Glomerular endothelial cell (primary cell): ENCODE data around the gene PLAGL1. TPM values are rescaled to one million over a fixed set of nuclear protein-coding genes. Genes with fewer than 3 reads are reported as not detected.
"Not testable (repeated sequence)": the region's sequence is repeated elsewhere in the genome, so short reads cannot be mapped to it uniquely, and the experiment has no call there.

Experiments
- DNase-seq: peaks from one replicate; pipeline ENCODE4 v3.0.0-alpha.2; 2011; ENCODE audit warnings: low read depth, low spot score; ENCODE audit errors: extremely low read depth
- total RNA-seq: library from RNA; depleted of rRNA; stranded (reverse); fragments of >200 nt; gene quantifications from 2 replicates; pipeline ENCODE4 v1.2.3, GENCODE V29; 2015

The PLAGL1 gene, protein sequence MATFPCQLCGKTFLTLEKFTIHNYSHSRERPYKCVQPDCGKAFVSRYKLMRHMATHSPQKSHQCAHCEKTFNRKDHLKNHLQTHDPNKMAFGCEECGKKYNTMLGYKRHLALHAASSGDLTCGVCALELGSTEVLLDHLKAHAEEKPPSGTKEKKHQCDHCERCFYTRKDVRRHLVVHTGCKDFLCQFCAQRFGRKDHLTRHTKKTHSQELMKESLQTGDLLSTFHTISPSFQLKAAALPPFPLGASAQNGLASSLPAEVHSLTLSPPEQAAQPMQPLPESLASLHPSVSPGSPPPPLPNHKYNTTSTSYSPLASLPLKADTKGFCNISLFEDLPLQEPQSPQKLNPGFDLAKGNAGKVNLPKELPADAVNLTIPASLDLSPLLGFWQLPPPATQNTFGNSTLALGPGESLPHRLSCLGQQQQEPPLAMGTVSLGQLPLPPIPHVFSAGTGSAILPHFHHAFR
- 25.6 and 31.0 TPM in 2 replicates for total RNA-seq

DNA sequence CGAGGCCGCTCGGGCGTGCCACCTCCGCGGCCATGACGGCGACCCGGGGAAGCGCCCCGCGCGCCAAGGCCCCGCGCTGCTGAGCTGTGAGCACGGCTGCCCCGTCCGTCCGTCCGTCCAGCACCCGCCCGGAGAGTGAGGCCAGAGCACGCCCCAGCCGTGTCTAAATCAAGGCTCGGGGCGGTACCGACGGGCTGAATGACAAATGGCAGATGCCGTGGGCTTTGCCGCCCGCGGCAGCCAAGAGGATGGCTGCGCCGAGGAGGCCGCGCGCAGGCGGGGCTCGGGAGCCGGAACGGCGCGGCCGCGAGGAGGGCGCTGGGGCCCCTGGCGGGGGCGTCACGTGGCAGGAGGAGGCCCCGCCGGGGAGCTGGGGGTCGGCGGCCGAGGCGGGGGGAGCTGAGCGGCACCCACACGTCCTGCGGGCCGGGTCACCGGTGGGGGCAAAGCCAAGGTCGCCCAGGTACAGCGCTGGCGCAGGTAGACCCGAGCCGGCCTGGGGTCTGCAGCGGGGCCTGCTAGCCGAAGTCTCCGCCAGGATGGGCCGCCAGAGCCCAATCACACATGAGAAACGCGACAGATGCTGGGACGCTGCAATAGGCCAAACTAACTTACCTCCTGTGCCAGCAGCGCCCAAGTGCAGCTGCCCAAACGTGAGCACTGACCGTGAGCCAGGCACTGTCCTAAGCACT lies at the start of gene PLAGL1:
Gene PLAGL1, minus strand, starts transcription at position 140 of the 692 bp plus-strand sequence. CDS start 60,123 bp downstream, outside the sequence.
- DNase-seq = no peak

DNA sequence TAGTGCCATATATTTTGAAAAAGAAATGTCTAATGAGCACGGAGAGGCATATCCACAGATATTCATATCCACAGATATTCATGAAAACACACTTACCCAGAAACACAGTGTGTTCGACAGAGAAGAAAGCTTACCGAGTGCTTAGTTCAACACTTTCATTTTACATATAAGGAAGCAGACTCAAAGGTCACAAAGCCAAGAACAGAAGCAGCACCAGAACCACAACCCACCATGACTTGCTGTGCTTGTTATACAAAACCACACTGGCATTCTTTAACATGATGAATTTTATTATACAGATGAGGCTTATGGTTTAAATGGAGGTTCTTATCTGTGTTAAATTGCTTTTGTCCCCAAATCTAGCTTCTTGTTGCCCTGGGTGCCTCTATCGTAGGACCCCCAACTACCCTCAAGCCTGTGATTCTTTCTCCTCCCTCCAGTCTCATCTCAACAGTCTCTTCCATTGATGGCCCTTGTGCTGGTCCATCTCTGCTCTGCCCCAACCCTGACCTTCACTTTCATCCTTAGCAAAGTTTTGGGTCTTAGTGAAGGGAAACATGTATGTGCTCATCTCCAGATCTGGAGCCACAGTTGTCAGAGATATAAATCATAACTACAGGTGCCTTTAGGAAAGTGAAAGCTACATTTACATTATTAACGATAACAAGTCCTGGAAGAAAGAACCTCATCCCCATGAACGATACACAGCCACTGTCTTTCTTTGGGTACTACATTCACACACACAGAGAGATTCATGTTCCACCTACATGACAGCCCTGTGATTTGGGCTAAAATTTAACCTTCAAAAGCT lies 47.3 kb upstream of the PLAGL1 start:
- no peak for DNase-seq

DNA sequence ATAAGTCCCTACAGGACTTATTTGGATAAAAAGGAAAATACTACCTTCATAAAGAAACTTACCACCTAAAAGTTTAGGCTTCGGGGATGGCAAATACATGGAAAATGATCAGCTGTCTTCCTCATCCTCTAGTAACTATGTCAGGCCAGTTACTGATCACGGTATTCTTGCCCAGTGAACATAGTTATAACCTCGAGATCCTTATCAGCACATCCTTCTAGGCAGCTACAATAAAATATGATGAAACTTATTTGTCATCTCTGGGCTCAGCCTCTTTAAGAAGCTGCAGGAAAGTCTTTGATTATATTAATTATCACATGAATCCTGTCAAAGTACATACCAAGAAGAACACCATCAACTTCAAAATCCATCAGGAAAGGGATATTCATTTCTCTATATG lies 45.5 kb upstream of the PLAGL1 start:
- no peak for DNase-seq

DNA sequence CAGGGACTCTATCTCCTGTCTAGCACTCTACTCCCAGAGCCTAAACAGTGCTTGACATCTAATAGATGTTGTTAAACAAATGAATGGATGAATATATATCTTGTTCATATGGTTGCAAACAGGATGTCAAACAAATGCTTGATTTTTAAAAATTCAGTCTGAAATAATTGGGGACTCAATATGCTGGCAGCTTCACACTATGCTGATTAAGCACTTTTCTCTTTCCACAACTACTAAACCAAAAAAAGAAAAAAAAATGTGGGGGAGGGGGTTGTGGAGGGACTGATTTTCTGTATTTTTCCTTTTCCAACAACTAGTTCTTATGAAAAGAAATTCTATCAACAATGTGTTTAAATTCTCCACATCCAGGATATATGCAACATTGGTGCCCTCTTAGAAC lies 44.4 kb upstream of the PLAGL1 start:
- no peak for DNase-seq

DNA sequence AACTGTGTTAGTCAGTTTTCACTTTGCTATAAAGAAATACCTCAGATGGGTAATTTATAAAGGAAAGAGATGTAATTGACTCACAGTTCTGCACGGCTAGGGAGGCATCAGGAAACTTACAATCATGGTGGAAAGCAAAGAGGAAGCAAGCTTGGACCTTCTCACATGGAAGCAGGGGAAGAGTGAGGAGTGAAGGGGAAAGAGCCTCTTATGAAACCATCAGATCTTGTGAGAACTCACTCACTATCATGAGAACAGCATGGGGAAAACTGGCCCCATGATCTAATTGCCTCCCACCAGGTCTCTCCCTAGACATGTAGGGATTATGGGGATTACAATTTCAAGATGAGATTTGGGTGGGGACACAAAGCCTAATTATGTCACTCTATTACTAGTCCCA lies 41.3 kb upstream of the PLAGL1 start:
- no peak for DNase-seq

DNA sequence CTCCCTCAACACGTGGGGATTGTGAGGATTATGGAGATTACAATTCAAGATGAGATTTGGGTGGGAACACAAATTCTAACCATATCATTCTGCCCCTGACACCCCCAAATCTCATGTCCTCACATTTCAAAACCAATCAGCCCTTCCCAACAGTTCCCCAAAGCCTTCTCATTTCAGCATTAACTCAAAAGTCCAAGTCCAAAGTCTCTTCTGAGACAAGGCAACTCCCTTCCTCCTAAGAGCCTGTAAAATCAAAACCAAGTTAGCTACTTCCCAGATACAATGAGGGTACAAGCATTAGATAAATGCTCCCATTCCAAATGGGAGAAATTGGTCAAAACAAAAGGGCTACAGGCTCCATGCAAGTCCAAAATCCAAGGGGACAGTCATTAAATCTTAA lies 39.6 kb upstream of the PLAGL1 start:
- no peak for DNase-seq

DNA sequence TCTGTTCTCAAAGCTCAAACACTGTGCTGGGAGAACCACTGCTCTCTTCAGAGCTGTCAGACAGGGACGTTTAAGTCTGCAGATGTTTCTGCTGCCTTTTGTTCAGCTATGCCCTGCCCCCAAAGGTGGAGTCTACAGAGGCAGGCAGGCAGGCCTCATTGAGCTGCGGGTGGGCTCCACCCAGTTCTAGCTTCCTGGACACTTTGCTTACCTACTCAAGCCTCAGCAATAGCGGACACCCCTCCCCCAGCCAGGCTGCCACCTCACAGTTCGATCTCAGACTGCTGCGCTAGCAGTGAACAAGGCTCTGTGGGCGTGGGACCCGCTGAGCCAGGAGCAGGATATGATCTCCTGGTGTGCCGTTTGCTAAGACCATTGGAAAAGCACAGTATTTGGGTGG lies 38.6 kb upstream of the PLAGL1 start:
- not testable (repeated sequence) for DNase-seq

DNA sequence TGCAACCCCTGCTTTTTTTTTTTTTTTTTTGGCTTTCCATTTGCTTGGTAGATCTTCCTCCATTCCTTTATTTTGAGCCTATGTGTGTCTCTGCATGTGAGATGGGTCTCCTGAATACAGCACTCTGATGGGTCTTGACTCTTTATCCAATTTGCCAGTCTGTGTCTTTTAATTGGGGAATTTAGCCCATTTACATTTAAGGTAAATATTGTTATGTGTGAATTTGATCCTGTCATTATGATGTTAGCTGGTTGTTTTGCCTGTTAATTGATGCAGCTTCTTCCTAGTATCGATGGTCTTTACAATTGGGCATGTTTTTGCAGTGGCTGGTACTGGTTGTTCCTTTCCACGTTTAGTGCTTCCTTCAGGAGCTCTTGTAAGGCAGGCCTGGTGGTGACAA lies 36.9 kb upstream of the PLAGL1 start:
- not testable (repeated sequence) for DNase-seq

DNA sequence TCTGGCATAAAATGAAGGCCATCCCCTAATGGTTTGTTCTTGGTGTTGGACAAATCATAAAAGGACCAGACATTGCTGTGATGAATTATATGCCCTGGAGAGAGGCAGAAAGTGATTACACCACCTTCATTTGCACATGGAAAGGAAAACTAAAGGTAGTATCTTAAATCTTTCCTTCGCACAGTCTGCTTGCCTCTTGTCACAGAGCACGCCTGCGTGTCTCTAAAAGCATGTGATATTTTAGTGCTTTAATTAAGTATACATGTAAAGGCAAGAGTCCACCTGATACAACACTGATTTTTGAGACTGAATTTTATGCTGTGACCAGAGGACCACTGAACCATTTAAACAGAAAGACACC lies 28.8 kb upstream of the PLAGL1 start:
- DNase-seq = no peak

DNA sequence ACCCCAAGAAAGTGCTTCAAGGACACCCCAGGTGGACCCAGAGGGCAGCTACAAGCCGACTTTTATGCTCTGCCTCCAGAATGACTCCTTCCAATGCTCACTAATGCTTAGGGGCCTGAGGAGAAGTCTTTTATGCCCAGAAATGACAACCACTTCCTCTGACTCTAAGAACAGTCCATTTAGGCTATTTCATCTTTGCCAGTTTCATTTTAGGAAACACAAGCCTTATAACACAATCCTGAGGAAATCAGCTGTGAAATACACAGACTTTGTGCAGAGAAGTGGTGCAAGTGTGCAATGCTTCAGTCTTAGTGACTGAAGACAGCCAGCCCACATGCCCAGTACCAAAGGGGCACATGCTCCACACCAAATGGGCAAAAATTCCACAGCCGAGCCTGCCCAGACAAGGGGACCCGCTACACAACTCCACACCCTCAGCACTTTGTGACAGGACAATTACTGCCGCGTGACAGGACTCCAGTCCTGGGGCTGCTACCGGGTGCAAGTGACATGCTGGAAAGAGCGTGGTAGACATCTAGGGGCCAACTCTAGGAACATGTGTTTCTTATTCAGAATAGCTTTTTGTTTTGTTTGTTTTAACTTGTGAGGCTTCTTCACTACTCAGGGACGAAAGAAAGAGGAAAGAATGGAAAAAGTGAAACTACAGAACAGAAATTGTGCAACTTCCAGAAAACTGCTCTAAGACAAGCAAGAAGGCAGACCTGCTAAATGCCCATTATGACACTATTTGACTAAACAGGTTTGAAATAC lies 28.2 kb upstream of the PLAGL1 start:
- DNase-seq = no peak

DNA sequence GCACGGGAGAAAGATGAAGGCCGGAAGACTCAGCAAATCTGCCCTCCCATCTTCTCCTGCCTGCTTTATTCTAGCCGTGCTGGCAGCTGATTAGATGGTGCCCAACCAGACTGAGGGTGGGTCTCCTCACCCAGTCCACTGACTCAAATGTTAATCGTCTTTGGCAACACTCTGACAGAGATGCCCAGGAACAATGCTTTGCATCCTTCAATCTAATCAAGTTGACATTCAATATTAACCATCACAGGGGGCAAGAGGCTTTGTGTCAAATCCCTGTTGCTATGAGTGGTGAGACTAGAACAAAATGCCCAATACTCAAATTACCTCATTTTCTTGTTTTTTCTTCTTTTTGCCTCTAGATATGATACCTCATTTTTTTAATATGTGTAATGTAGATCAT lies 27.4 kb upstream of the PLAGL1 start:
- no peak for DNase-seq

DNA sequence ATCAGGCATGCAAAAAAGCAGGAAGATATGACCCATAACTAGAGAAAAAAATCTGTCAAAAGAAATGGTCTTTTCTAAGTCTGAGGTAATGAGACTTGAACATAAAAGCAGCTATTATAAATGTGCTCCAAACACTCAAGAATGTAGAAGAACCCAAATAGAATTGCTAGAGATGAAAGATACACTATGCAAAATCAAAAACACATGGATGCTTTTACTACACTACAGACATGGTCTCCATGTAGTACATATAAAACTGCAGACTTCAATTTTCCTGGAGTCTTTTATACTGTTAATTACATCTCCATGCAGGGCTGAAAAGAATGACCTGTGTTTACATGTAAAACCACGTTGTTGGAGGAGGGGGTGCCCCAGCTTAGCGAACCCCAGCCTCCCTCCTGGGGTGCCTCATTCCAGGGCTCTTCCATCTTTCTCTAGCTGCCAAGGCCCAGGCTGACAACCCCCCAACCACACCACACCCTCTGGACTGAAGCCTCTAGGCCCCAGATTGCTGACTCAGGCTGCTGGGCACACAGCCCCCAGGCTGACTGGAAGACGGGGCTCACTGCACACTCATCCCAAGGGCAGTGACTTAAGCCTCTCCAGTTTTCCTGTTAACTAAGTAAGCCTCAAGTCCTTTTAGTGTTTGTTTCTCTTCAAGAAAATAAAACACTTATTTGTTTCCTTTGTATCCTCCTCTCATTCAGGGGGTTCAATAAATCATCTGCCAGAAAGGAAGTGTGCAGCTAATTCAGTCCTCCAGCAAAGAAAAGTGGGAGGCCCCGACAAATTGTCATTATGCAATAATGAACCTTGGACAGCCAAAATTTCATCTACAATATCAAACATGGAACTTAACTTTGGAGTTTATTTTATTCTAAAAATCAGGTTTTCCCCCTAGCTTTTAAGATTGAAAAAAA lies 26.0 kb upstream of the PLAGL1 start:
- DNase-seq = no peak

DNA sequence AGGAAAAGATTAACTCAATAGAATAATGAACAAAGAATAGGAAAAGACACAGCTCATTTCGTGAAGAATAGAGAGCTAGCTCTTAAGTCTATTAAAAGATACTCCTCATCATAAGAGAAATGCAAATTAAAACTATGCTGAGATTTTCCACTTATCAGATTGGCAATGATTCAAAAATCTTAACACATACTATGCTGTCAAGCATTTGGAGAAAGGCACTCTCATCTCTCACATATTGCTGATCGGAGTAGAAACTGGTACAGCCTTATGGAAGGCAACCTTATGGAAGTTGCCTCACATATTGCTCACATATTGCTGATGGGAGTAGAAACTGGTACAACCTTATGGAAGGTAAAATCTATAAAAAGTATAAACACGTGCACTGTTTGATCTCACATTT lies 21.4 kb upstream of the PLAGL1 start:
- DNase-seq = no peak

DNA sequence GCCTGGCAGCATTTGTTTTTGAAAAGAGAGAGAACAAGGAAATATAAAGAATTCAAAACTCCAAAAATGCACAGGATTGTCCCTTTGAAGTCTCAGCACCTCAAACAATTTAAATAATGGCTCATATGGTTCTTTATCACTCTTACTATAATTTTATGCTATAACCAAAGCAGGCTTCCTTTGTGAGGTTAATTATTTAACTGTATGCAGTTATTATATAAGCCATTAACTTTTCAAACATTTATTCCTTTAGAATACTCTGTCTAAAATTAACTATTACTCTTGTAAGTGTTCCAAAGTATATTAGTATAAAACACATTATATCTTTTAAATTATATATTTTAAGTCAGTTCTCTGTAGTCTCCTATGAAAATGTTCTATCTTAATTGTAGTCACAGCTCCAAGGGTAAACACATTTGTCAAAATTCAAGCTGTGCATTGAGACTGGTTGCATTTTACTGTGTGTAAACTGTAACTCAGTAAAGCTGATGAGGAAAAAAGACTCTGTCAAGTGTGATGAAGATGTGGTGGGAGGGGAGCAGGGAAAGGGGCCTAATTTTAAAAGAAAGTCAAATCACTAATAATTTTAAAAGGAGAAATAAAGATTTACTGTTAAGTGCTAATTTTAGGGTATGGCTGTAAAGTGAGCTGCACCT lies 20.0 kb upstream of the PLAGL1 start:
- DNase-seq = no peak

DNA sequence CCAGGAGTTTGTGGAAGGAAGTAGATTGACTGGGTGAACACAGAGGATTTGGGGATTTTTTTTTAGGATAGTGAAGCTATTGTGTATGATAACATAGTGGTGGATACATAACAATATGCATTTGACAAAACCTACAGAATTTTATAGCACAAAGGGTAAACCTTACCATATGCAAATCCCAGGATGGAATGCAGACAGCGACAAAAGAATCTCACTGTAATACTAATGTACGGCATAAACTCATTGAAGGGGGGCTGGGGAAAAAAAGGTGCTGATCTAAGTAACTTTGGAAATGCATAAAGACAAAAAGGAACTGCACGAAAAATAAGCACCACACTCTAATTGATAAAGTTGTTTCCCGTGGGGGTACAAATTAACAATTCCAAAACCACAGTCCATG lies 15.2 kb upstream of the PLAGL1 start:
- DNase-seq = no peak

DNA sequence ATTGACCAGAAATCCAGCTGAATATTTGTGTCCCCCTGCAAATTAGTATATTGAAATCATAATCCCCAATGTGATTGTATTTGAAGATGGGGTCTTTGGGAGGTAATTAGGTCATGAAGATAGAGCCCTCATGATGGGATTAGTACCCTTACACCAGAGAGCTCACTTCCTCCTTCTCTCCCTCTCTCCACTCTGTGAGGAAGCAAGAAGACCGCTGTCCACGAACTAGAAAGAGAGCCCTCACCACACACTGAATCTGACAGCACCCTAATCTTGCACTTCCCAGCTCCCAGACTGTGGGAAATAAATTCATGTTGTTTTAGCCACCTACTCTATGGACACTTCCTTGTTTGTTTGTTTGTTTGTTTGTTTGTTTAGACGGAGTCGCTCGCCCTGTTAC lies 11.9 kb upstream of the PLAGL1 start:
- DNase-seq = no peak

DNA sequence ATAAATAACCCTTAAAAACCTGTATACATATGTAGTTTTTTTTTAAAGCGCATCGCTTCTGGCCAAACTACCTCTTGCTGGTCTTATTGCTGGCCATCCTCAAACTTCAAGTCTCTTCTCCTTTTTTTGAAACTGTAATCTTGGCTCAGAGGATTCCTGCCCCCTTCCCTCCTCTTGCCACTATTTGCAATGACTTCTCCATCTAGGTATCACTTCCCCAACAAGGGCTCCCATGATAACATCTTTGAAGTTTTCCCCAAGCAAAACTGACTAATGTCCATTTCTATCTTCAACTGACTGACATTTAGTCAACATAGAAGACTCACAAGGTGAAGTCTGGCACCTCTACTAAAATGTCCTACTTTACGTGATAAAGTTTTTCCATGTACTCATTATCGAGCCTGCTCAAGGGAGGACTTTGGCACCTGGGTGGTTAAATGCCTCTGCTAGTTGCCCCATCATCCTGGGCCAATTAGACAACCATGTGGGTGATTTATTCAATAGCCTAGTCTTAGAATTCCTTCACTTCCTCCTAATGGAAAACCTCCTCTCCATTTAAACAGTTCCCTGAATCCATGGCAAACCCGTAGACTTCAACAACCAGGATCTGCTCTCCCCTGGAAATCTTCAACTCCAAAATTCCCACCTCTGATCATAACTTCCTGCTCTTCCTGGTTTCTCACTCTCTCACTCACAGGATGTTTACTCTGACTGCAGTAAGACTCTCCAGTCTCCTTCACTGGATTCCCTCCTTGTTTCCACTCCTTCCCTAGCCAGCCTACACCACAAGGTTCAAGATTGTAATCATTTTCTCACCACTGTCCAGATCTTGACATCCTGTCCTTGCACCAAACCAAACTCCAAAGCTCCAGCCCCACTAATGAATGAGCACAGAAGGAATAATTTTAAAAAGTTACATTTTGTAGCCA lies 9.4 kb upstream of the PLAGL1 start:
- DNase-seq = no peak

DNA sequence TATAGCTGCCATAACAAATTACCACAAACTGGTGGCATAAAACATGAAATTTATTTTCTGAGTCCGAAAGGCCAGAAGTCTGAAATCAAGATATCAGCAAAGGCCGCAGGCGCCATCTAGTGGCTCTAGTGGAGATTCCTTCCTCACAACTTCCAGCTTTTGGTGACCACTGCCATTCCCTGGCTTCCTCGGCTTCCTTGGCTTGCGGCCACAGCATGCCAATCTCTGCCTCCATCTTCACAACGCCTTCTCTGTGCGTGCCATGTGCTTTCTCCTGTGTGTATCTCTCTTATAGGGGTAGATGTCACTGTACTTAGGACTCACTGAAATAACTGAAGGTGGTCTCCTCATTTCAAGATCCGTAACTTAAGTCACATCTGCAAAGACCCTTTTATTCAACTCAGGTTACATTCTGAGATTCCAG lies 5.4 kb upstream of the PLAGL1 start:
- peak; percentile 70 for DNase-seq
